Activated naive CD8-positive, alpha-beta T cell treated with anti-CD3 and anti-CD28 coated beads, Interleukin-2, amount 10 ng/mL, durations not matched to agents 7 days and 5 days (primary cell): ENCODE results near the gene CSNK1A1. TPM values are rescaled to one million over a fixed set of nuclear protein-coding genes. Genes with fewer than 3 reads are reported as not detected.

Source experiments
- ATAC-seq: fragments of 150-1000 bp; cut with Tn5 transposase; one replicate; pipeline ENCODE4 v1.10.0; 2021; ENCODE audit warnings: low read depth, moderate library complexity
- POLR2A ChIA-PET: fragments of 350-600 bp; sonication (Branson Sonifier 250); formaldehyde crosslinking; loops from one replicate; lab custom pipeline; 2021; ENCODE audit warnings: antibody characterized with exemption; lab: Charles Lee
- DNase-seq: peaks from one replicate; pipeline ENCODE4 v3.0.0; 2021
- H3K27ac Mint-ChIP-seq: one replicate; pipeline ENCODE4 v1.8.0; 2022; ENCODE audit warnings: mild to moderate bottlenecking, mixed read lengths
- H3K27me3 Mint-ChIP-seq: one replicate; pipeline ENCODE4 v1.8.0; 2022; ENCODE audit warnings: mild to moderate bottlenecking, moderate library complexity, mixed read lengths
- H3K36me3 Mint-ChIP-seq: one replicate; pipeline ENCODE4 v1.8.0; 2021; ENCODE audit warnings: mild to moderate bottlenecking, mixed read lengths
- H3K4me1 Mint-ChIP-seq: one replicate; pipeline ENCODE4 v1.8.0; 2021; ENCODE audit warnings: mixed read lengths
- H3K4me3 Mint-ChIP-seq: one replicate; pipeline ENCODE4 v1.8.0; 2022; ENCODE audit warnings: mild to moderate bottlenecking, moderate library complexity, mixed read lengths
- H3K9me3 Mint-ChIP-seq: one replicate; pipeline ENCODE4 v1.8.0; 2021; ENCODE audit warnings: mixed read lengths
- total RNA-seq, 2 experiments: library from RNA; stranded (reverse); gene quantifications; one replicate each; pipeline ENCODE4 v1.2.3, GENCODE V29; 2021

CSNK1A1 gene
- total RNA-seq, 2 experiments from 2014 or later, result 176 to 191 TPM

DNA sequence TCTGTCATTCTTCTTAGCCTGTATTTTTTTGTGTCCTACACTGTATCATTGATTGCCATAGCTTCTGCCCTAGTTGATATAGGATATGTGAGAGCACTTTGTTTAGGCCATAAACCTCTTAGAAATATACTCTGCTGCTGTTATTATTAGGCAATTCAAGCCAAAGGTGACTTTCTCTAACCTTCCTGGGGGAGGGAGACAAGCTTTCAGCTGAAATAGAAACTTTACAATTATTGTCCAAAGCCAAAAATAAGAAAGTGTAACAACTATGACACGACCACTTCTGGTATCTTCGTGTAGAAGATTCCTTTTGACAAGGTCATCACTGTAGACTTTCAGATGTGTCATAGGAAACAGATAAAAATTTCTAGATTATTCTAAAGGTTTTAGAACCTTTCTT is 12.2 kb upstream of the CSNK1A1 start:
- ATAC-seq (no peak), DNase-seq (no peak)
- POLR2A ChIA-PET, result interaction anchor here (0.7 to 1.5 kb wide), 3 partner anchors 12 to 182 kb away, joined by 3 to 4 read pairs (median 3); no protein-coding TSS in a partner anchor
- H3K4me1 Mint-ChIP-seq, result peaks cover 5% of the 10 kb centered on the region
- no peak overlapping the region for H3K27ac Mint-ChIP-seq
- H3K9me3 Mint-ChIP-seq, result no peaks in the 10 kb centered on the region
- no peaks in the 10 kb centered on the region for H3K36me3 Mint-ChIP-seq
- H3K4me3 Mint-ChIP-seq, result no peak overlapping the region
- no peaks in the 10 kb centered on the region for H3K27me3 Mint-ChIP-seq

DNA sequence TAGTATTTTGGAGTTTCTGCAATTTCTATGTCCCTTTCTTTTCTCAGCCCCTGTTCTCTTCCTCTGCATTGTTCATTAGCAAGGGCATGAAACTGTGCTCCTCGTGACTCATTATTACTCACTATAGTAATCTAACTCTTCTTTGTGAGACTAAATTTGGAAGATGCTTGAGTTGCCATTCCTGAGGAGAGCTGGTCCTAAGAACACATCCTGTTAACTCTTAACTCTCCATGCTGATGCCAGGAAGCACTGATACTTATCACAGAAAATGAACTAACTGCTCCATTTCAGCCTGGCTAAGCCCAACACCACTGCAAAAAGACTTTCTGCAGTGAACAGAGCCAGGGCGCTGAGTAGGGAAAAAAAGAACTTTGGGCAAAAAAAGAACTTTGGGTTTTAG is 10.6 kb upstream of the CSNK1A1 start:
- POLR2A ChIA-PET, result interaction anchor here (1.0 kb wide), 1 partner anchor 17 kb away, joined by 3 read pairs; no protein-coding TSS in a partner anchor
- Mint-ChIP-seq H3K27ac (no peak overlapping the region), H3K4me3 (no peak overlapping the region), H3K27me3 (no peaks in the 10 kb centered on the region), H3K36me3 (no peaks in the 10 kb centered on the region), H3K4me1 (peaks cover 5% of the 10 kb centered on the region), H3K9me3 (no peaks in the 10 kb centered on the region)
- DNase-seq, result no peak
- no peak for ATAC-seq

DNA sequence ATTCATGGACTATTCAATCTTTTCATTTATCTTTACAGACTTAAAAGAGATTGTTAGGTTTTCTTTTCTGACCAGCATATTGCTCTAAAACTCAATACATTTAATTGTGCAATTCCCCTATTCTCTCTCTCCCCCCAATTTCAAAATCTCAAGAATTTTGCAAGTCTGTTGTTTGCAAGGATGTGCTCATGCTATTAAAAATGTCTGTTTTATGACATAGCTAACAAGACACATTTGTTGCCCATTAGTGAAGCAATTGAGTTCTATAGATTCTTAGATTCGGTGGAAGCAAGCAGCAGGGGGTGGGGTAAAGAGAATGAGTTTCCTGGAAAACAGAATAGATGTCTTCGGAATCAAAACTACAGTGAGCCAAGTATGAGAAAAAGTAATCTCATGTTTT is 8.5 kb upstream of the CSNK1A1 start:
- Mint-ChIP-seq H3K9me3 (no peaks in the 10 kb centered on the region), H3K4me3 (no peak overlapping the region), H3K36me3 (no peaks in the 10 kb centered on the region), H3K27me3 (no peaks in the 10 kb centered on the region), H3K27ac (no peak overlapping the region), H3K4me1 (peaks cover 5% of the 10 kb centered on the region)
- POLR2A ChIA-PET, result no interaction called here
- no peak for ATAC-seq
- DNase-seq, result no peak

DNA sequence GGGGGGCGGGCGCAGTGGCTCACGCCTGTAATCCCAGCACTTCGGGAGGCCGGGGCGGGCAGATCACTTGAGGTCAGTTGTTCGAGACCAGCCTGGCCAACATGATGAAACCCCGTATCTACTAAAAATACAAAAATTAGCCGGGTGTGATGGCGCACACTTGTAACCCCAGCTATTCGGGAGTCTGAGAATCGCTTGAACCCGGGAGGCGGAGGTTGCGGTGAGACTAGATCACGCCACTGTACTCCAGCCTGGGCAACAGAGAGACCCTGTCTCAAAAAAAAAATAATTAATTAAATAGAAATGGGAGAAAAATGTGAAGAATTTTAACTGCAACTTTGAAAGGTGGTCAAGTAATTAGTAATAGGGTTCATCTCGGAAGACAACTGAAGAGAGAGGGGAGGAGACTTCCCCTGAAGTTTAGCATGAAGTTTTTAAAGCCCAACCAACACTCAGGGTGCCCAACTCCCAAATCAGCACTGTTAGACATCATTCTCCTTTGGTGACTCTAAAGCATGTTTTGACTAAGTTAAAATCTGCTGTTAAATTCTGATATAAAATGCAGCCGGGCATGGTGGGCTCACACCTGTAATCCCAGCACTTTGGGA is 1.4 kb upstream of the CSNK1A1 start:
- no peak overlapping the region for H3K27ac Mint-ChIP-seq
- DNase-seq (no peak), ATAC-seq (no peak)
- no peaks in the 10 kb centered on the region for H3K9me3 Mint-ChIP-seq
- POLR2A ChIA-PET, result interaction anchor here (1.5 to 1.8 kb wide), 2 partner anchors 34 to 113 kb away, joined by 5 to 11 read pairs; no protein-coding TSS in a partner anchor
- no peaks in the 10 kb centered on the region for H3K27me3 Mint-ChIP-seq
- H3K36me3 Mint-ChIP-seq, result peaks cover 16% of the 10 kb centered on the region
- no peak overlapping the region for H3K4me3 Mint-ChIP-seq
- peaks cover 16% of the 10 kb centered on the region for H3K4me1 Mint-ChIP-seq

DNA sequence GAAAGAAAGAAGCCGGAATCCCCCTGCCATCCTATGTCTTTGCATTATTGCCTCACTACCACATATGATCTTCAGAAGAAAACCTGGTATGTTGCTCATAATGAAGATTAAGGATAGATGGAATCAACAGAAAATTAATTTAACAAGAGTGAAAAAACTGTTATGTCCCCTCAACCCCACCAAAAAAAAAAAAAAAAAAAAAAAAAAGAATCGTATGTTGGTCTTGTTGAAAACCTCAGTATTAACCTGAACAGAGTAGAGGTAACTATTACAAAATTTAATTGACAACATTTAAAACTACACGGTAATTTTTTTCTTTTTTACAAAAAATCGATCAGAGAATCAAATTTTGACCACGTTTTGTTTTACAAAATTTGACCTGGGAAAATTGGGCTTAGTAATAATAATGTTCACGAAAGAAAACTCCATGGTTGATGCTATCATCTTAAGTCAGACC is 827 bp upstream of the CSNK1A1 start:
- POLR2A ChIA-PET, result interaction anchor here (0.6 to 3.7 kb wide), 9 partner anchors 9 to 206 kb away, joined by 3 to 26 read pairs (median 4); partner anchors contain the start of gene GRPEL2
- ATAC-seq (no peak), DNase-seq (no peak)
- Mint-ChIP-seq H3K9me3 (no peaks in the 10 kb centered on the region), H3K36me3 (peaks cover 20% of the 10 kb centered on the region), H3K4me3 (peak overlapping the region; percentile 92), H3K27me3 (no peaks in the 10 kb centered on the region), H3K4me1 (peaks cover 21% of the 10 kb centered on the region), H3K27ac (peak overlapping the region; percentile 99)

DNA sequence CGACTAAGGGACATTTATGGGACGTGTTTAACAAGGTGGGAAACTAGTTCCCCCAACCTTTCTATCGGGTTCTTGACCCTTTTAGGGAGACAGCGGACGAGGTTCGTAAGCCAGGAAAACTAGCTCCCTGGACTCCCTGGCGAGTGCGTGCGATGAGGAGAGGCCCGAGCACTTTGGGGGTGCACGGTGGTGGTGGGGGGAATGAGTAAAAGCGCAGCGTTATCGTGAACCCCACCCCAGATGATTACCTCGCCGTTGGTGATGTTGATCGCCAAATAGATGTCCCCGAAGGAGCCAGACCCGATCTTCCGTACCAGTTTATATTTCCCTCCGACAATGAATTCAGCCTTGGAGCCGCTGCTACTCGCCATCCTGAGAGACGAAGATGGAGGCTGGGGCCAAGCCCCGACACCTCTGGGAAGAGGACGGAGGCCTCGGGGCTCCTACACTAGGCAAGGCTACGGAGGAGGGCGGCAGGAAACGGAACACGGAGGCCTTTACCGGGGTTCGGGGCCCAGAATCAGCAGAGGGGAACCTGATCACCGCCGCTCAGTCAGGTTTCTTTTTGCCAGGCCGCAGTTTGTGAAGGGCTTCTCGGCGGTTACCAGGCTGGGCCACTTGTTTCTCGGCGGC is 529 bp downstream of the CSNK1A1 start:
- Mint-ChIP-seq H3K4me3 (peak overlapping the region; percentile 92), H3K27me3 (no peaks in the 10 kb centered on the region), H3K9me3 (no peaks in the 10 kb centered on the region), H3K4me1 (peaks cover 29% of the 10 kb centered on the region), H3K27ac (peak overlapping the region; percentile 99), H3K36me3 (peaks cover 27% of the 10 kb centered on the region)
- DNase-seq, result no peak
- POLR2A ChIA-PET, result interaction anchor here (0.6 to 3.7 kb wide), 14 partner anchors 10 to 701 kb away, joined by 3 to 26 read pairs (median 4); partner anchors contain the start of genes GRPEL2, HMGXB3, PCYOX1L and TIGD6
- ATAC-seq, result peak; percentile 7

DNA sequence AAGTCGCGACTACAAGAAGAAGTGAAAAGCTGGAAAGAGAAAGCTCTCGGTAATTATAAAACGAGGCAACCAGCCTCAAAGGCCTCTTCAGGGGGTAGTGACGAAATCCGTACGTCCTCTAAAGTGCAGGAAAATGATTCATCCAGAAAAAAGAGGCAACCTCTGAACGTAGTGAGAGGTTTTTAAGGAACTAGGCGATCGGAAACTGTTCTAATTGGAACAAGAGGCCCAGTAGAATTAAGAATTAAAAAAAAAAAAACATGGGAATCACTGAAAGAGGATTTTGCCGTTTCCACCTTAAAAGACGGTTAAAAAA is 1.0 kb downstream of the CSNK1A1 start:
- Mint-ChIP-seq H3K27me3 (no peaks in the 10 kb centered on the region), H3K9me3 (no peaks in the 10 kb centered on the region), H3K4me3 (peak overlapping the region; percentile 92), H3K4me1 (peaks cover 29% of the 10 kb centered on the region), H3K36me3 (peaks cover 29% of the 10 kb centered on the region), H3K27ac (peak overlapping the region; percentile 99)
- POLR2A ChIA-PET, result interaction anchor here (1.1 to 3.7 kb wide), 7 partner anchors 9 to 450 kb away, joined by 3 to 26 read pairs (median 5); partner anchors contain the start of genes GRPEL2, HMGXB3, PCYOX1L and TIGD6
- DNase-seq (no peak), ATAC-seq (no peak)

DNA sequence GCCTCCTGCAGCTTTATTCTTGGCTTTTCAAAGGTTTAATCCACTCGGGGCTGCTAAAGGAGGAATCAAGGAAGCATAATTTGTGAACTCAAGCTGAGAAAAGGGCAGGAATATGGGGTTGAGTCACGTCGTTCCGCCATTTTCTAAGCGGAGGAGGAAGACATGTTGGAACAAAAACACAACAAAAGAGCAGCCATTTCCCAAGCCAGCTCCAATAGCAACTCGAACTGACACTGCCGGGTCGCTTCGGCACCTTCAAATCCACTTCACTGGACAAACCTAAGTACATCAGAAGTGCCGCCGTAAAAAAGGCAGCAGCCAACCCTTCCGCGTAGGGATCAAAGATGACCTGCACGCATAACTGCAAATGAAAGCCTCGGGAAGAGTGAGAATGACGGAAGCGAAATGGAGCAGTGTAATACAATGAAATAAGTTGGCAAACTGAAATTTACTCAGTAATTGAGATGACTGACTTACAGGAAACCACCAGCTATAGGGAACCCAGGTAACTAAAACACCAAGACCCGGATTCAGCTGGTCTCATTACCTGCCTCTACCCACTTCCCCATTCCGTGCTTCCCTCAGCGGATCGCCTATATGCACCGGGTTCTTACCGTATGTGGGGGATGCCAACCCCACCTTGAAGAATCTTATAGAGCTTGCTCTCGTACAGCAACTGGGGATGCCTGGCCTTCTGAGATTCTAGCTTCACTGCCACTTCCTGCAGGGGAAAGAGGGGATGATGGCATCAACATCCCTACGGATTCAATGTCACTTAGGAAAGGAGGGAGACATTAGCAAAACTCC is 1.6 kb downstream of the CSNK1A1 start:
- Mint-ChIP-seq H3K27me3 (no peaks in the 10 kb centered on the region), H3K4me1 (peaks cover 29% of the 10 kb centered on the region), H3K9me3 (no peaks in the 10 kb centered on the region), H3K36me3 (peaks cover 29% of the 10 kb centered on the region), H3K27ac (peak overlapping the region; percentile 99), H3K4me3 (peak overlapping the region; percentile 92)
- DNase-seq, result peak; percentile 48
- no peak for ATAC-seq
- POLR2A ChIA-PET, result interaction anchor here (1.1 to 3.7 kb wide), 7 partner anchors 9 to 451 kb away, joined by 3 to 26 read pairs (median 5); partner anchors contain the start of genes GRPEL2, HMGXB3, PCYOX1L and TIGD6

DNA sequence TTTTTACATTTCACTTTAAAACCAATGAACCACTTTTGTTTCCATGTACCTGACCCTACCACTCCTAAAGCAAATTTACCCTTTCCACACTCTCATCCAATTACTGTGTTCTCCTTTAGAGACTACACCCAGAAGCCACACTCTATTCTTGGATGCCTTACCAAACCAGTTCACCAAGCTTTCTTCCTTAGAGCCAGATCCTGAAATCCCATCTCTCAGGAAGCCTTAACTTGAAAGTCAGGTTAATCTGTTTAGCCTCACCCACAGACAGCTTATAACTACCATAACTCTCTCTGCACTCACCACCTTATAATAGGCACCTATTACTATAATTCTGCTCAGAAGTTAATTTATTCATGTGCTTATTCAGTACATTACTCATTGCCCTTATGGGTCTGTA is 4.3 kb downstream of the CSNK1A1 start:
- peaks cover 32% of the 10 kb centered on the region for H3K36me3 Mint-ChIP-seq
- ATAC-seq (no peak), DNase-seq (no peak)
- POLR2A ChIA-PET, result no interaction called here
- peak overlapping the region; percentile 28 for H3K4me3 Mint-ChIP-seq
- H3K27me3 Mint-ChIP-seq, result no peaks in the 10 kb centered on the region
- peak overlapping the region; percentile 44 for H3K27ac Mint-ChIP-seq
- peaks cover 34% of the 10 kb centered on the region for H3K4me1 Mint-ChIP-seq
- H3K9me3 Mint-ChIP-seq, result no peaks in the 10 kb centered on the region

DNA sequence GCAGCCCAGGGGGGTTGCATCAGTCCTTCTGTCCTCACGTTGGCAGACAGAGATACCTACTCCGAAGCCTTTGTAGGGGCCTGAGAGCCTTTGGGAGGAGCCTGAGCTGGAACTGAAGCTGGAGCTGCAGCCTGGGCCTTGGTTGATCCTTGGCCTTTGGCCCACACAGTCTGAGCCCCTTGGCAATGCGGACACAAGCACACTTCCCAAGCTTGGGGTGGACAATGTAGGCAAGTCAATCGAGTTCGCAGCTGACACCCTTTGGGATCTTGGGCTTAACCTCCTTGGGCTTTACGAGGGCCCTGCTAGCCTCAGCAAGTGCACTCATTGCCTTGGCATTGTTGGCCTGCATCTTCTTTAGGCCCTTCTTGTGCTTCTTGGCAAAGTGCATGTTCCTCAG is 5.9 kb downstream of the CSNK1A1 start:
- H3K27ac Mint-ChIP-seq, result no peak overlapping the region
- no peak for DNase-seq
- POLR2A ChIA-PET, result no interaction called here
- no peaks in the 10 kb centered on the region for H3K27me3 Mint-ChIP-seq
- H3K9me3 Mint-ChIP-seq, result no peaks in the 10 kb centered on the region
- peaks cover 36% of the 10 kb centered on the region for H3K4me1 Mint-ChIP-seq
- H3K4me3 Mint-ChIP-seq, result no peak overlapping the region
- peaks cover 40% of the 10 kb centered on the region for H3K36me3 Mint-ChIP-seq
- ATAC-seq, result no peak

DNA sequence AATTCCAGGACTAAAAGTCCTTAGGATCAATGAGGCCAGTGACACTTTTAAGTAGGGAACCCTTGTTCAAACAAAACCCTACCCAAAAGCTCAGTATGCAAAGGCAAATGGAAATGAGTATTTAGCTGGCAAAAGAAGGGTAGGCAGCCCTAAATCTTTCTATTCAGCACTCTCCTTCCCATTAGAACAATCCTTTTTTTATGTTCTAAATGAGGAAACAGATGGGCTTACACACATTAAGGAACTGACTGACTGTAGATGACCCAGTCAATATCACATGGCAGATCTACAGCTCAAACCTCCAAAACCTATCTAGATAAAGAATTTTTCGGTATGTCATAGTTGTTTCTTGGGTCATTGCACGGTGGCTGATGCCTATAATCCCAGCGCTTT is 7.2 kb downstream of the CSNK1A1 start:
- H3K27ac Mint-ChIP-seq, result no peak overlapping the region
- POLR2A ChIA-PET, result interaction anchor here (0.6 to 1.6 kb wide), 3 partner anchors 18 to 418 kb away, joined by 3 to 4 read pairs (median 3); no protein-coding TSS in a partner anchor
- peaks cover 30% of the 10 kb centered on the region for H3K36me3 Mint-ChIP-seq
- DNase-seq (no peak), ATAC-seq (no peak)
- no peaks in the 10 kb centered on the region for H3K9me3 Mint-ChIP-seq
- H3K4me1 Mint-ChIP-seq, result peaks cover 35% of the 10 kb centered on the region
- H3K4me3 Mint-ChIP-seq, result no peak overlapping the region
- H3K27me3 Mint-ChIP-seq, result no peaks in the 10 kb centered on the region

DNA sequence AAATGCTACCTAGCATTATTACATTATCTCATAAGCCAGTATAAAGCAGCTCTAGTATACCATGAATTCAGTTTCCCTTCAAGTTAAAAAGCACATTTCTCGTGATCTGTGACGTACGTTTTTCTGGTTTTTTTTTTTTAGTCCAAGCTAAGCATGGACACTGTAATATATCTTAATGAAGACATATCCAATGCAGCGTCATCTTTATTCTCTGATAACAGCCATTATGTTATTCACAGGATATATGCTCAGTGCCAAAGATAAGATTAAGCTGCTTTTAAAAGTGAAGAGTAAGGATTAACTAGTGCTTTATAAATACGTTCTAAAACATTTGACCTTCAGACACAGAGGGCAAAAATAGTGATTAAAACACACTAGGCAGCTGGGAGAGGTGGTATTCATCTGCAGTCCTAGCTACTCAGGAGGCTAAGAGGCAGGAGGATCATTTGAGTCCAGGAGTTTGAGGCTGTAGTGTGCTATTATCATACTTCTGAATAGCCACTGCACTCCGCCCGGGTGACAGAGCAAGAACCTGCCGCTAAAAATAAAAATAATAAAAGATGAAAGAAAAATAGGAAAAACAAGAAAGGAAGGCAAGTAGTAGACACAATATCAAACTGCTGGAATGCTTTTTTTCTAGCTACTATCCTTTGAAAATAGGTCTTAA is 7.7 kb downstream of the CSNK1A1 start:
- Mint-ChIP-seq H3K27ac (no peak overlapping the region), H3K4me1 (peaks cover 32% of the 10 kb centered on the region), H3K4me3 (no peak overlapping the region), H3K27me3 (no peaks in the 10 kb centered on the region), H3K36me3 (peaks cover 28% of the 10 kb centered on the region), H3K9me3 (no peaks in the 10 kb centered on the region)
- DNase-seq (no peak), ATAC-seq (no peak)
- POLR2A ChIA-PET, result interaction anchor here (0.6 to 1.6 kb wide), 2 partner anchors 29 to 419 kb away, joined by 3 to 4 read pairs; no protein-coding TSS in a partner anchor
